GM19395 (cell line): ENCODE data around the gene TRAPPC10.

Source experiments
- ATAC-seq: cut with Tn5 transposase; IDR thresholded peaks from one replicate; pipeline ENCODE4 v1.9.1; 2021; ENCODE audit warnings: mild to moderate bottlenecking, moderate library complexity; ENCODE audit not compliant: unreplicated experiment

The TRAPPC10 gene

GRCh38 chr21:44024887-44025353 lies 12.8 kb downstream of the TRAPPC10 start:
- ATAC-seq, result no peak

GRCh38 chr21:44027607-44028286 lies 15.6 kb downstream of the TRAPPC10 start:
- ATAC-seq, result no peak

- no peak for ATAC-seq
These were observed 16.2 kb downstream of the TRAPPC10 start for GRCh38 chr21:44028287-44028659.

GRCh38 chr21:44029460-44030087 lies 17.5 kb downstream of the TRAPPC10 start:
- ATAC-seq, result no peak

- ATAC-seq, result no peak
These were observed 23.1 kb downstream of the TRAPPC10 start for GRCh38 chr21:44035244-44035643.

- no peak for ATAC-seq
These were observed 26.0 kb downstream of the TRAPPC10 start for GRCh38 chr21:44038063-44038462.

GRCh38 chr21:44039828-44040227 lies 27.7 kb downstream of the TRAPPC10 start:
- no peak for ATAC-seq

GRCh38 chr21:44043613-44044012 lies 31.5 kb downstream of the TRAPPC10 start:
- no peak for ATAC-seq

GRCh38 chr21:44046734-44047133 lies 34.6 kb downstream of the TRAPPC10 start:
- ATAC-seq, result no peak

- no peak for ATAC-seq
These were observed 36.0 kb downstream of the TRAPPC10 start for GRCh38 chr21:44047996-44048560.

- ATAC-seq, result no peak
These were observed 37.1 kb downstream of the TRAPPC10 start for GRCh38 chr21:44049182-44049581.

GRCh38 chr21:44049606-44050005 lies 37.5 kb downstream of the TRAPPC10 start:
- ATAC-seq, result no peak

- no peak for ATAC-seq
These were observed 38.2 kb downstream of the TRAPPC10 start for GRCh38 chr21:44050276-44050675.

GRCh38 chr21:44051462-44051941 lies 39.4 kb downstream of the TRAPPC10 start:
- no peak for ATAC-seq

GRCh38 chr21:44052071-44052829 lies 40.1 kb downstream of the TRAPPC10 start:
- ATAC-seq, result no peak

GRCh38 chr21:44052830-44053226 lies 40.7 kb downstream of the TRAPPC10 start:
- ATAC-seq, result no peak

GRCh38 chr21:44053567-44053966 lies 41.5 kb downstream of the TRAPPC10 start:
- ATAC-seq, result no peak

- ATAC-seq, result no peak
These were observed 42.6 kb downstream of the TRAPPC10 start for GRCh38 chr21:44054710-44055109.

- ATAC-seq, result no peak
These were observed 44.9 kb downstream of the TRAPPC10 start for GRCh38 chr21:44057055-44057454.

GRCh38 chr21:44057960-44058651 lies 46.0 kb downstream of the TRAPPC10 start:
- no peak for ATAC-seq

- no peak for ATAC-seq
These were observed 46.5 kb downstream of the TRAPPC10 start for GRCh38 chr21:44058652-44058964.
